Hematopoietic multipotent progenitor cell treated with erythropoietin and hydrocortisone succinate and interleukin-3 and kit ligand, for 6 days (in vitro differentiated cells): ENCODE results near the gene OR9Q1.

Experiments
- DNase-seq: peaks from one replicate; pipeline ENCODE4 v3.0.0-alpha.2; 2015

The OR9Q1 gene

DNA sequence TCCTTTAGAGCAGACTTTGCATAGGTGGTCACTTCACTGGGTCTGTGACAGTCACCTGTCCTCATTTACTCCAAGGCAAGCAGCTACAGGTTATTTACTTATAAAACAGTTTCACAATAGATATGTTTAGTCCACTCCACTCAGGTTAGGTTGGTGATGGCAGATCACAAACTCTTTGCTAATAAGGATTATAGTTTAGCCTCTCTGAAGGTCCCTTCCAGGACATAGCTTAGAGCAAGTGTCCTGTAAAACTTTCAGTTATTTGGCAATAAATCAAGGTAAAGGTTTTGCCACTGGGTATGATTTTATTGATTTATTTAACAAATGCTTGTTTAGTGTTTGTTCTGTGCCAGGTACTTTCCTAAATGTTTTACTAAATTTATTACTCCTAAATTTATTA is 15.9 kb downstream of the OR9Q1 start:
- no peak for DNase-seq

DNA sequence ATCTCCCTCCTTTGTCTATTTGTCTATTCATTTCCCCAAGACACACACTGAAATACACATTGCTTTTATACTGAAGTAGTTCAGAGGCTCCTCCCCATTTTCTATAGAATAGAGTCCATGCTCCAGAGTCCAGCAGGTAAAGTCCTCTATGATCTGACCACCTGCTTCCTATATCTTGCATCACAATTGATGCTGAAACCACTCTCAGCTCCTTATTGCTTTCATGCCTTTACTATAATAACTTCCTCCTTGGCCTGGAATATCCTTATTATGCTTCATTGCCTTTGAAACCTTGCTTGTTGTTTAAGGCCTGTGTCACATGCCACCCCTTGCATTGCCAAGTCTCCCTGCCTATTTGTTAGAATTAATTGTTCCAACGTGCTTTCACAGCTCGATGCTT is 19.7 kb downstream of the OR9Q1 start:
- DNase-seq: no peak

GRCh38 chr11:58046231-58046630 is 22.6 kb downstream of the OR9Q1 start:
- no peak for DNase-seq

DNA sequence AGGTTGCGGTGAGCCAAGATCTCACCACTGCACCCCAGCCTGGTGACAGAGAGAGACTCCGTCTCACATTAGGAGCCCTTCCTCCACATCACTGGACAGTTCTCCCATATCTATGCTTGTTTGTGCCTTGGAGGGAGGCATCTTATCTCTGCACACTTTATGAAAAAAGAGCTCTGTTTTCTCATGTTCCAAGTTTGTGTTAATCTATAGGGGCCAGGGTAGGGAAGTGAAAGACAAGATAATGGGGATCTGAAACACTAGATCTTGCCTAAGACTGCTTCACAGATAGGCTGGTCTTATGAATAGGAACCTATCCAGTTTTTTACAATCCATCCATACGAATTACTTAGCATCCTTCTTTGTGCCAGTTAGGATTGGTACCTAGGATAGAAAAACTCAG is 24.1 kb downstream of the OR9Q1 start:
- DNase-seq: no peak

GRCh38 chr11:58055806-58056401 is 32.2 kb downstream of the OR9Q1 start:
- no peak for DNase-seq

- no peak for DNase-seq
Measured at GRCh38 chr11:58057481-58057880, 33.8 kb downstream of the OR9Q1 start.

GRCh38 chr11:58058276-58059006 is 34.8 kb downstream of the OR9Q1 start:
- no peak for DNase-seq

GRCh38 chr11:58059007-58059350 is 35.3 kb downstream of the OR9Q1 start:
- DNase-seq: no peak

- DNase-seq: no peak
Measured at GRCh38 chr11:58060535-58060934, 36.9 kb downstream of the OR9Q1 start.

DNA sequence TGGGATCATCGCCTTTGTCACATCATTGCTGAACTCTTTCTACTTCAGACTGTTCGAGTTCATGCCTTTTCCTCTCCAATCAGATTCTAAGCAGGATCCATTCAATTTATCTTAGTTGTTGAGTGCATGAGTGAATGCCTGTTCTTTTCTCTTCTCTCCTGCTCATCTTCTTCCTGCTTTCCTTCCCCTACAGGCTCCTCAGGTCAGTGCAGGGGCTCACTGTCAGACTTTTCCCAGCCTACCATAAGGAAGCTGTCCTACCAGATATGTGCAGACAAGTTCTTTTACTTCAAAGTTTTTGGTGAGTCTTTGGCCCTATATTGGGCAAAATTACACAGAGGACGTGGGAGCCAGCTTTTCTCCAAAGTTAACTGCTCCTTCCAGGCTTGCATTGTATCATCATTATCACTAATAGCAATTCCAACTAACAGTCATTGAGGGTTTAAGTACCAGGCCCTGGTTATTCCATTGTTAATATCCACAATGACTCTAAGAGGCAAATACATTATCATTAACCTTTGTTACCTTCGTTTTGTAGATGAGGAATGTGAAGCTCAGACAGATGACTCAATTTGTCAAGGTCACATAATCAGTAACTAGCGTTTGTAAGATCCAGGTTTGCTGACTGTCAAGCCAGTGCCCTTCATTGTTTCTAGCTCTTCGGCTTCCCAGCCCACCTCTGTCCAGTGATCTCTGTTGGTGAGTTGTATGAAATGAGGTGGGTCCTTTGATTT is 37.4 kb downstream of the OR9Q1 start:
- no peak for DNase-seq

GRCh38 chr11:58061813-58062212 is 38.1 kb downstream of the OR9Q1 start:
- no peak for DNase-seq

GRCh38 chr11:58067685-58068084 is 44.0 kb downstream of the OR9Q1 start:
- no peak for DNase-seq

- DNase-seq: no peak
Measured at GRCh38 chr11:58068655-58069054, 45.0 kb downstream of the OR9Q1 start.

DNA sequence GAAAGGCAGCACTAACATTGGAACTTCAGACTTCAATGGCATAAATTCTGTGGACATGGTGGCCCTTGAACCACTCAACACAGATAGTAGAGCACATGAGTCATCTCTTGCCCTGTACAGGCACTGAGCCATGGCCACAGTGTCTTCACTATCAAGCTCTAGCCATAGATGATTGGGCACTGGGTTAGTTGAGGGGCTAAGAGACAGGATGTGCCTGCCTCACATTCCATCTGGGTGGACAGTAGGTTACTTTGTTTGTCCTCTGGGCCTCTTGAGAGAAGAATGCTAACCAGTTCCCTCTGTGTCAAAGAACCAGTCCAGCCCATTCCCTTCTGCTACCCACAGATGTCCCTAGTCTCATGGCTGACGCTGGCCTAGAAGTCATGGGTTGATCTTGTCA is 46.9 kb downstream of the OR9Q1 start:
- DNase-seq: no peak

DNA sequence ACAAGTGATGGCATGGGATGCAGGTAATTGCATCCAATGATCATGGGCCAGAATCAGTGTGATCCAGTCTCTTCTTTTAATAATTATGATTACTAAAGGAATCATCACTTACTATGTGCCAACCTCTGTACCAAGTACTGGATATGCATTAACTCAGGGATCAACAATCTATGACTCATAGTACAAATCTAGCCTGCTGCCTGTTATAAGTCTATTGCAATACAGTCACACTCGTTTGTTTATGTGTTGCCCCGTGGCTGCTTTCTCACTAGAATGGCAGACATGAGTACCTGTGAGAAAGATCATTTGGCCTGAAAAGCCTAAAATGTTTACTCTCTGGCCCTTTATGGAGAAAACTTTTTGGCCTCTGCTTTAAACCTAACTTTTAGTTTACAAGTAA is 52.1 kb downstream of the OR9Q1 start:
- no peak for DNase-seq

DNA sequence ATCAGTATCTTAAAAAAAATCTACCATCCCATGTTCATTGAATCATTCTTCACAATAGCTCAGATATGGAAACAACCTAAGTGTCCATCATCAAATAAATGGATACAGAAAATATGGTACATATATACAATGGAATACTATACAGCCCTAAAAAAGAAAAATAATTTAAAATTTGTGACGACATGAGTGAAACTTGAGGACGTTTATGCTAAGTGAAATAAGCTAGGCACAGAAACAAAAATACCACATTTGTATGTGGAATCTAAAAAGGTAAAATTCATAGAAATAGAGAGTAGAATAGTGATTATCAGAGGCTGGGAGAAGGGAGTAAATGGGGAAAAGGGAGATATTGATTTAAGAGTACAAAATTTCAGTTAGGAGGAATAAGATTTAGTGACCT is 62.8 kb downstream of the OR9Q1 start:
- no peak for DNase-seq

DNA sequence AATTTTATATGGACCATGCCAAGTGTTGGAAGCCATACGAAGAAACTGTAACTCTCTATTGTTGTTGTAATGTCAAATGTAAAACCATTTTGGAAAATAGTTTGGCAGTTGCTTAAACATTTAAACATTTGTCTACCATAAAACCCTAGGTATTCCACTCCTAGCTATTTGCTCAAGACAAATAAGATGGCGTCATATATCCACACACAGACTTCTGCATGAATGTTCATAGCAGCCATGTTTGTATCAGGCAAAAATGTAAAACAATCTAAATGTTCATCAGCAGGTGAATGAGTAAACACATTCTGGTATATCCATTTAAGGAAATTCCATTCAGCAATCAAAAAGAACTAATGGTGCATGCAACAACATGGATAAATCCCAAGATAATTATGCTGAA is 73.8 kb downstream of the OR9Q1 start:
- no peak for DNase-seq

- DNase-seq: no peak
Measured at GRCh38 chr11:58121096-58121495, 97.4 kb downstream of the OR9Q1 start.

- DNase-seq: no peak
Measured at GRCh38 chr11:58125469-58125868, 101.8 kb downstream of the OR9Q1 start, which contains the start of gene OR9I1. Gene OR9I1, minus strand, starts transcription at chr11:58125530. Its CDS starts 6,086 bp downstream, at chr11:58119444.

DNA sequence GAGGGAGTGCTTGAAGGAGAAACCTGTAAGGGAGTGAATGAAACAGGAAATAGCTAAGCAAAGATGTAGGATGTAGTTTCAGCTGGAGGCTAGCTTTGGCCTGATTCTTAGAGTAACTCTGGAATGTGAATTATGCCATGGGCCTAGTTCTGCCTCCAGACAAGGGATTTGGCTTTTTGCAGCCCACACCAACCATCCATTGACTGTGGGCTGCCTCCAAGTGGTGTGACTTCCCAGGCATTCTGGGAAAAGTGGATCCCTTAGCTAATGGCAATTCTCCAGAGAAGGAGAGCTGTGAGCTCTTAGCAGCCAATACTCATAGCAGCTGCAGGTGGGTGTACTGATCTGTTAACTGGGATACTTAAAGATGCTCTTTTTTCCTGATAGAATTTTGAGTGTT is 103.7 kb downstream of the OR9Q1 start:
- no peak for DNase-seq

DNA sequence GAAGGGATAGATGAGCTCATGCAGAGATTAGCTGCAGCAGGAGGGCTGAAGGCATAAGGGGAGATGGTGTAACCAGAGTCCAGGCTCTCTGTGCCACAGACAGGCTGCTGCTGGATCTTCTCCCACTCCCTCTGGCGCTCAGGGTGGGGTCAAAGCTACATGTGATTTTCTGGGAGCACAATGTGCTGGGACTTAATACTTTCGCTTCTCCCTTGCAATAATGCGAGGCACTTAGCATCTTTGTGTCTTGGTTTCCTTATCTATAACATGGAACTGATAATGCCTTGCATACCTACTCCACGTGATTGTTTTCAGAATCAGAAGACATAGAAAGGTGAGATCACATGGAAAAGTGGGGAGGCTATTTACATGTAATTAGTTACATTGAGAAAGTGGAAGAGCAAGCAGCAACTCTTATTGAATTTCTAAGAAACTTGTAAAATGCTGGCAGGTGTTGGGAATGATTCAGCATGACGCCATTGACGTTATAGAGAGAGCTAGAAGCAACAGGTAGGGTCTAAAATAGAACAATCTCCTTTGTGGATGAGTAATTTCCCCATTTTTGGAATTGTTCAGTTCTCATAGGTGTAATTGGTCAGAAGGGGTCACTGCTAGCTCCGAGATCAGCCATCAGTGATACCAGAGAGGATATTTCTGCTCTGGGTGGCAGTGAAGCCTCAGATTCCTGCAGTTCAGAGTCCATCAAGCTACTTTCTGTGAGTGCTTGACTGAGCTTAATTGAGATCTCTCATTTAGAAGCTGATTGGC is 109.8 kb downstream of the OR9Q1 start:
- DNase-seq: no peak

DNA sequence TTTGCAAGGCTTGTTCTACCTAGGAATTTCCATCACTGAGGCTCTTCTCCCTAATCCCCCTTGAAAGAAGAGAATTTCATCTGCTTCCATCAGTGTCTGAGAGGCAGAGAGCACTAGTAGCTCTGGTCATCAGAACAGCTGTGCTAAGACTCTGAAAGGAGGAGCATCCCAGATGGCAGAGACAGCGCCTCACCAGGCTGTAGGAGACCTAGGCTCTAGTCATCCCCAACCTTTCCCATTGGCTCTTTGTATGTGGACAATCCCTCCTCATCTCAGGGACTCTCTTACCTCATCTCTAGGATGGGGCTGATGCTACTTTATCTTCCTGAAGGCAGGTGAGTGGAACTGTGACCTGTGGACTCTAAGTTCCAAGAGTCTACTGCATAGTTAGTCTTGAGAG is 110.5 kb downstream of the OR9Q1 start:
- DNase-seq: no peak

DNA sequence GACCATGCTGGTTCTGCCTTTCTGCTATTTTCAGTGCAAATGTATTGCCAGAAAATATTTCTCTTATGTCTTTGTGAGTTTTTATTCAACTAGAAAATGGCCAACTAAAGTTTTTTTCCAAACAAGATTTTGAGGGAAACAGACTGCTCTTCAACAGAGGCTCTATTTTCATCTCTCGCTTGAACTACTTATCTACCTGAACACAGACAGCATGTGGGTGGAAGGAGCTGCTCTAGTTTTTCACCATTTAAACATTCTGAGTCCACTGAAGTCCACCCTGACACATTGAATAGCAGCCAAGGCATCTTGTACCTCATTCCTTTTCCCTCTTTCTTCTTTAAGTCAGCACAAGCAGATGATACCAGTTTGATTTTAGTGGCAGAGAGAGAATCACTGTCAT is 111.5 kb downstream of the OR9Q1 start:
- no peak for DNase-seq

DNA sequence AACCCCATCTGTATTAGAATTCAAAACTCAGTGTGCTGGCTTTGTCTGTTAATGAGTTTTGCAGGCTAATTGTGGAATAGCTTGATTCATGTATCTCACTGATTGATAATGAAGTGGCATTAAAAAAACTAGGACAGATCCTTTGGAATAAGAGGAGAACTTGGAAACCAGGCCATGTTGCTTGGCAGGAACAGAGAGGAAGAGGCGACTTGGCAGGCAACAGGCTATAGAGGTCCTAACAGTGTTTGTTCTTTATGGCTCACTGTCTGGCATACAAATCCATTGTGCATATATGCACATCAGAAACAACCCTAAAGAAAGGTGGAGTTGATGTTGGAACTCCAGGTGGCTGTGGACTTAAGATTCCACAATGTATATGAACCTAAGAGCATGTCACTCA is 119.1 kb downstream of the OR9Q1 start:
- DNase-seq: no peak
